Upper lobe of left lung (tissue), 4 donors: ENCODE data around the gene HK3.

ENCODE experiments used
- CTCF ChIP-seq, 6 experiments: fragments of 450-650 bp in 4 of 6; fragments of 200-600 bp in 2 of 6; sonication (generic) in 2 of 6; IDR thresholded peaks; one replicate each; pipeline ENCODE4 v1.5.1; 2016 to 2019; ENCODE audit warnings: antibody characterized with exemption in 6 of 6
- POLR2A ChIP-seq, 4 donors: fragments of 450-650 bp; IDR thresholded peaks; one replicate each; pipeline ENCODE4 v1.5.1; 2016 to 2017; ENCODE audit warnings: antibody characterized with exemption in 4 of 4, mild to moderate bottlenecking in 2 of 4
- POLR2AphosphoS5 ChIP-seq, 2 donors: sonication (generic); formaldehyde crosslinking; IDR thresholded peaks; one replicate each; pipeline ENCODE4 v1.5.1; 2017; ENCODE audit warnings: antibody characterized with exemption in 2 of 2

- TF ChIP-seq POLR2AphosphoS5 (IDR thresholded peaks at IDR 0.05), result no peak
- no peak for TF ChIP-seq CTCF (IDR thresholded peaks at IDR 0.05)
- TF ChIP-seq POLR2A (IDR thresholded peaks at IDR 0.05), result no peak
These were observed 13.0 kb upstream of the HK3 start for GRCh38 chr5:176912115-176912514.
